HCT116 (cell line): Measurements from ENCODE around the gene EVI5. TPM values are rescaled to one million over a fixed set of nuclear protein-coding genes. Genes with fewer than 3 reads are reported as not detected.

Source experiments
- ATAC-seq: fragments of 200-7000 bp; cut with Tn5 transposase; 2 replicates; pipeline ENCODE4 v1.9.1; 2020; ENCODE audit warnings: mild to moderate bottlenecking, moderate library complexity
- BruUV-seq: library from RNA; stranded (reverse); fragments of 400-500 nt; replicated peaks from 2 replicates; lab custom pipeline; 2021; lab: Mats Ljungman, UMichigan
- CTCF ChIA-PET: fragments of 300-600 bp; sonication (Branson Sonifier 250); formaldehyde crosslinking; loops from one replicate; lab custom pipeline; 2021; ENCODE audit warnings: antibody characterized with exemption; lab: Charles Lee
- POLR2A ChIA-PET: fragments of 300-600, 350-600 bp; sonication (Branson Sonifier 250); formaldehyde crosslinking; loops from one replicate; lab custom pipeline; 2021; ENCODE audit warnings: antibody characterized with exemption; lab: Charles Lee
- RAD21 ChIA-PET, 2 experiments: fragments of 300-600 bp; sonication (Branson Sonifier 250); formaldehyde crosslinking; loops; one replicate each; lab custom pipeline; 2023; ENCODE audit warnings: low total read pairs in 2 of 2; ENCODE audit not compliant: uncharacterized antibody in 2 of 2, unreplicated experiment in 2 of 2, low non-redundant PET in 1 of 2; lab: Charles Lee
- DNase-seq: peaks from one replicate; pipeline ENCODE4 v3.0.0-alpha.2; 2010; ENCODE audit warnings: low read depth, low spot score
- H2AFZ ChIP-seq: fragments of 200-600 bp; shearing (Covaris generic), sonication (generic); 2 replicates; pipeline ENCODE4 v1.6.1; 2017; ENCODE audit warnings: low read depth, mixed run types, mixed read lengths, antibody characterized with exemption, low read length; ENCODE audit not compliant: poor library complexity, severe bottlenecking
- H3K27ac ChIP-seq: 2 replicates; pipeline ENCODE4 v1.5.1; 2012; ENCODE audit warnings: low read depth, low read length
- H3K27me3 ChIP-seq: fragments of 200-600 bp; sonication (generic); 2 replicates; pipeline ENCODE4 v1.6.1; 2016; ENCODE audit warnings: mixed run types, low read length, mixed read lengths; ENCODE audit not compliant: insufficient read depth
- H3K36me3 ChIP-seq, 2 experiments: fragments of 200-500 bp in 1 of 2; fragments of 200-600 bp in 1 of 2; sonication (Bioruptor generic) in 1 of 2; sonication (generic) in 1 of 2; 2 replicates each; pipeline versions ENCODE4 v1.5.1 to v1.6.1; 2014 to 2016; ENCODE audit warnings: low read length in 2 of 2, inconsistent platforms in 1 of 2, mixed read lengths in 1 of 2, mixed run types in 1 of 2; ENCODE audit not compliant: insufficient read depth in 2 of 2, control insufficient read depth in 1 of 2
- H3K4me1 ChIP-seq, 2 experiments: fragments of 200-600 bp in 1 of 2; sonication (generic) in 1 of 2; 2 replicates each; pipeline versions ENCODE4 v1.5.1 to v1.6.1; 2012 to 2017; ENCODE audit warnings: low read length in 2 of 2, inconsistent platforms in 1 of 2, mild to moderate bottlenecking in 1 of 2, mixed read lengths in 1 of 2, mixed run types in 1 of 2, moderate library complexity in 1 of 2; ENCODE audit not compliant: insufficient read depth in 2 of 2, control insufficient read depth in 1 of 2
- H3K4me2 ChIP-seq: fragments of 200-600 bp; sonication (generic); 2 replicates; pipeline ENCODE4 v1.6.1; 2017; ENCODE audit warnings: mixed run types, low read length, mixed read lengths
- H3K4me3 ChIP-seq, 2 experiments: fragments of 200-600 bp in 1 of 2; sonication (generic) in 1 of 2; replicated peaks in 1 of 2; 2 replicates each; pipeline ENCODE4 v1.5.1; 2011 to 2016; ENCODE audit warnings: low read length in 2 of 2, control low read depth in 1 of 2, low read depth in 1 of 2, mild to moderate bottlenecking in 1 of 2, mixed read lengths in 1 of 2, mixed run types in 1 of 2
- H3K79me2 ChIP-seq: fragments of 200-600 bp; sonication (generic); 2 replicates; pipeline ENCODE4 v1.6.1; 2017; ENCODE audit warnings: mild to moderate bottlenecking, mixed run types, low read length, moderate library complexity, mixed read lengths; ENCODE audit not compliant: insufficient read depth
- H3K9ac ChIP-seq: fragments of 200-600 bp; sonication (generic); 2 replicates; pipeline ENCODE4 v1.6.1; 2016; ENCODE audit warnings: low read length, mixed read lengths
- H3K9me2 ChIP-seq: fragments of 200-600 bp; sonication (generic), shearing (Covaris generic); 2 replicates; pipeline ENCODE4 v1.6.1; 2017; ENCODE audit warnings: mixed run types, mild to moderate bottlenecking, moderate library complexity; ENCODE audit not compliant: insufficient read depth
- H3K9me3 ChIP-seq, 2 experiments: fragments of 200-500 bp in 1 of 2; fragments of 200-600 bp in 1 of 2; sonication (Bioruptor generic) in 1 of 2; sonication (generic) in 1 of 2; 2 replicates each; pipeline ENCODE4 v1.6.1; 2014 to 2017; ENCODE audit warnings: low read length in 2 of 2, mixed read lengths in 2 of 2, inconsistent platforms in 1 of 2, low read depth in 1 of 2, mild to moderate bottlenecking in 1 of 2, mixed run types in 1 of 2, moderate library complexity in 1 of 2; ENCODE audit not compliant: control insufficient read depth in 1 of 2, insufficient read depth in 1 of 2
- H4K20me1 ChIP-seq: fragments of 200-600 bp; sonication (generic), shearing (Covaris generic); 2 replicates; pipeline ENCODE4 v1.6.1; 2017; ENCODE audit warnings: mixed run types, mild to moderate bottlenecking, moderate library complexity; ENCODE audit not compliant: insufficient read depth
- ATF3 ChIP-seq: IDR thresholded peaks from 2 replicates; pipeline ENCODE4 v1.6.1; 2012
- CBX3 ChIP-seq: IDR thresholded peaks from 2 replicates; pipeline ENCODE4 v1.6.1; 2012; ENCODE audit warnings: low read depth
- ELF1 ChIP-seq: IDR thresholded peaks from 2 replicates; pipeline ENCODE4 v1.6.1; 2012; ENCODE audit warnings: low read depth, borderline replicate concordance
- EZH2 ChIP-seq: fragments of 200-600 bp; sonication (generic); IDR thresholded peaks from 2 replicates; pipeline ENCODE4 v1.6.1; 2017; ENCODE audit warnings: antibody characterized with exemption, mixed run types
- FOSL1 ChIP-seq: IDR thresholded peaks from 2 replicates; pipeline ENCODE4 v1.6.1; 2012; ENCODE audit warnings: low read depth
- JUND ChIP-seq: IDR thresholded peaks from 2 replicates; pipeline ENCODE4 v1.6.1; 2012
- MAX ChIP-seq: IDR thresholded peaks from 2 replicates; pipeline ENCODE4 v1.6.1; 2012
- POLR2A ChIP-seq: IDR thresholded peaks from 2 replicates; pipeline ENCODE4 v1.7.0; 2011; ENCODE audit warnings: borderline replicate concordance; ENCODE audit not compliant: insufficient read depth, insufficient read length; ENCODE audit errors: extremely low read depth
- POLR2AphosphoS5 ChIP-seq: IDR thresholded peaks from 2 replicates; pipeline ENCODE4 v1.6.1; 2011; ENCODE audit warnings: mild to moderate bottlenecking, low read depth, low read length, moderate library complexity
- RAD21 ChIP-seq: IDR thresholded peaks from 2 replicates; pipeline ENCODE4 v1.6.1; 2012; ENCODE audit warnings: low read depth, mild to moderate bottlenecking
- REST ChIP-seq: IDR thresholded peaks from 2 replicates; pipeline ENCODE4 v1.6.1; 2012; ENCODE audit warnings: low read depth
- SP1 ChIP-seq: IDR thresholded peaks from 2 replicates; pipeline ENCODE4 v1.6.1; 2012; ENCODE audit warnings: low read depth
- TCF7L2 ChIP-seq: IDR thresholded peaks from 2 replicates; pipeline ENCODE4 v1.7.0; 2011; ENCODE audit warnings: borderline replicate concordance, inconsistent platforms; ENCODE audit not compliant: insufficient read depth, insufficient read length; ENCODE audit errors: extremely low read depth
- ZBTB33 ChIP-seq: IDR thresholded peaks from 2 replicates; pipeline ENCODE4 v1.6.1; 2011; ENCODE audit warnings: mild to moderate bottlenecking, low read length, moderate library complexity; ENCODE audit not compliant: insufficient replicate concordance; ENCODE audit errors: extremely low read depth
- ZFX ChIP-seq: fragments of 450-650 bp; IDR thresholded peaks from 2 replicates; pipeline ENCODE4 v1.6.1; 2017
- ZNF274 ChIP-seq: fragments of 200-500 bp; sonication (Bioruptor generic); IDR thresholded peaks from 2 replicates; pipeline ENCODE4 v1.6.1; 2014; ENCODE audit warnings: mild to moderate bottlenecking, low read depth, low read length, inconsistent platforms
- intact Hi-C: fragments of 100-400 bp; cut with micrococcal nuclease; formaldehyde crosslinking; loops from 2 replicates; pipeline ENCODE4 v1.10.0; 2022
- total RNA-seq: library from RNA; stranded (reverse); gene quantifications from one replicate; pipeline ENCODE4 v1.2.1, GENCODE V29; 2021; ENCODE audit not compliant: unreplicated experiment

EVI5 gene
- total RNA-seq, 1 experiment from 2014 or later: 21.8 TPM

GRCh38 chr1:92826792-92827191, 41.9 kb upstream of the EVI5 start:
- RAD21 ChIA-PET: interaction anchor here in 1 of 2 experiments (0.7 kb wide), 1 partner anchor 324 kb away, joined by 5 read pairs; no protein-coding TSS in a partner anchor
- H3K27ac ChIP-seq: no peak overlapping the region

GRCh38 chr1:92822879-92823278, 38.0 kb upstream of the EVI5 start:
- 0 out of 2 replicates have a peak overlapping the region, but pooled peaks have one; percentile 10 for H3K4me2 ChIP-seq
- CTCF ChIA-PET: no interaction called here
- no peak overlapping the region for H2AFZ ChIP-seq
- no peaks in the 10 kb centered on the region for H3K79me2 ChIP-seq
- POLR2A ChIA-PET: no interaction called here
- H3K9me2 ChIP-seq: no peaks in the 10 kb centered on the region
- peak; percentile 53; the same call in 1 of the 2 replicates for ATAC-seq
- no peak overlapping the region for H3K9ac ChIP-seq
- no peaks in the 10 kb centered on the region for H3K9me3 ChIP-seq
- BruUV-seq: no TSS peak
- intact Hi-C loops: no loop called here
- no peaks in the 10 kb centered on the region for H4K20me1 ChIP-seq
- H3K36me3 ChIP-seq: no peaks in the 10 kb centered on the region
- DNase-seq: no peak
- RAD21 ChIA-PET: no interaction called here
- no peaks in the 10 kb centered on the region for H3K27me3 ChIP-seq
- H3K4me3 ChIP-seq: no peak overlapping the region
- peaks cover 3 to 19% of the 10 kb centered on the region in 2 experiments; a peak in 3 of 4 replicates for H3K4me1 ChIP-seq
- H3K27ac ChIP-seq: no peak overlapping the region
- TF ChIP-seq ZBTB33 (no peak), ZFX (no peak), POLR2AphosphoS5 (no peak), ATF3 (no peak), POLR2A (no peak), MAX (no peak), REST (no peak), ZNF274 (no peak), JUND (no peak), RAD21 (no peak), TCF7L2 (no peak), SP1 (no peak), EZH2 (no peak), ELF1 (no peak)

More at GRCh38 chr1:92826792-92827191, 41.9 kb upstream of the EVI5 start:
- no peaks in the 10 kb centered on the region; the same call in 1 of the 2 replicates for H3K79me2 ChIP-seq
- H3K4me1 ChIP-seq: peaks cover 5 to 14% of the 10 kb centered on the region in 2 experiments; a peak in 3 of 4 replicates
- no peak overlapping the region for H3K9ac ChIP-seq
- ChIA-PET CTCF (interaction anchor here (2.8 kb wide), 1 partner anchor 8 kb away, joined by 17 read pairs; no protein-coding TSS in a partner anchor), POLR2A (interaction anchor here (1.3 kb wide), 1 partner anchor 22 kb away, joined by 3 read pairs; no protein-coding TSS in a partner anchor)
- no TSS peak for BruUV-seq
- H2AFZ ChIP-seq: peak overlapping the region; percentile 84
- H3K36me3 ChIP-seq: no peaks in the 10 kb centered on the region
- DNase-seq (no peak), ATAC-seq (no peak)
- no peaks in the 10 kb centered on the region for H4K20me1 ChIP-seq
- intact Hi-C loops: no loop called here
- no peaks in the 10 kb centered on the region for H3K9me2 ChIP-seq
- no peak overlapping the region for H3K4me3 ChIP-seq
- H3K27me3 ChIP-seq: no peaks in the 10 kb centered on the region
- TF ChIP-seq ZFX: 0 out of 2 replicates have a peak, but pooled peaks have one; percentile 25
- TF ChIP-seq EZH2: no peak
- TF ChIP-seq CBX3: no peak
- no peak for TF ChIP-seq FOSL1
- no peak overlapping the region for H3K4me2 ChIP-seq
- H3K9me3 ChIP-seq: no peaks in the 10 kb centered on the region
